Right renal pelvis (tissue), 4 donors: Measurements from ENCODE around the gene TP53. TPM values are rescaled to one million over a fixed set of nuclear protein-coding genes. Genes with fewer than 3 reads are reported as not detected.

Experiments
- DNase-seq, 4 donors: peaks; one replicate each; pipeline ENCODE4 v3.0.0-alpha.2; 2013; ENCODE audit warnings: low read depth in 4 of 4, low spot score in 3 of 4, missing footprints in 1 of 4
- polyA plus RNA-seq, 4 donors: library from polyadenylated mRNA; unstranded; fragments of 120-200 nt; gene quantifications; one replicate each; pipeline ENCODE4 v1.2.1, GENCODE V29; 2013; ENCODE audit not compliant: insufficient read length in 4 of 4

TP53 gene
- polyA plus RNA-seq: 10 to 100 TPM; 69.4 to 74.4 (median 70.7) TPM

DNA sequence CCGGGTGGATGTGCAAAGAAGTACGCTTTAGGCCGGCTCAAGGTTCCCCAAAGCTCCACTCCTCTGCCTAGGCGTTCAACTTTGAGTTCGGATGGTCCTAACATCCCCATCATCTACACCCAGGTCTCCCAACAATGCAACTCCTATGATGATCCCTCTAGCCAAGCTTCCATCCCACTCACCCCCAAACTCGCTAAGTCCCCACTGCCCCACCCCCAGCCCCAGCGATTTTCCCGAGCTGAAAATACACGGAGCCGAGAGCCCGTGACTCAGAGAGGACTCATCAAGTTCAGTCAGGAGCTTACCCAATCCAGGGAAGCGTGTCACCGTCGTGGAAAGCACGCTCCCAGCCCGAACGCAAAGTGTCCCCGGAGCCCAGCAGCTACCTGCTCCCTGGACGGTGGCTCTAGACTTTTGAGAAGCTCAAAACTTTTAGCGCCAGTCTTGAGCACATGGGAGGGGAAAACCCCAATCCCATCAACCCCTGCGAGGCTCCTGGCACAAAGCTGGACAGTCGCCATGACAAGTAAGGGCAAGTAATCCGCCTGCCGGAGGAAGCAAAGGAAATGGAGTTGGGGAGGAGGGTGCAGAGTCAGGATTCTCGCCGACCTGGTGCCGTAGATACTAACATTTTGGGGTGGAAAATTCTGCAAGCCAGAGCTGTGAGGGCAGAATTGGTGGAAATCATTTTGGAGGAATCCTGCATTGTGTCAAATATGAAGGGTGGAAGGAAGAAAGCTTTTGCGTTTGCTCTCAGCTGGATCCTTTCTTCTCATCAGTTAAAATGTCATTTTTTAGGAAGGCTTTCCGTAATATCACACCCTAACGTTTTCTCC lies at the start of gene TP53:
TSS of gene TP53 (minus strand) at position 419 of the 836 bp plus-strand sequence. CDS start 10,896 bp downstream, outside the sequence.
- peak; percentile 79 to 90 (median 88) for DNase-seq

DNA sequence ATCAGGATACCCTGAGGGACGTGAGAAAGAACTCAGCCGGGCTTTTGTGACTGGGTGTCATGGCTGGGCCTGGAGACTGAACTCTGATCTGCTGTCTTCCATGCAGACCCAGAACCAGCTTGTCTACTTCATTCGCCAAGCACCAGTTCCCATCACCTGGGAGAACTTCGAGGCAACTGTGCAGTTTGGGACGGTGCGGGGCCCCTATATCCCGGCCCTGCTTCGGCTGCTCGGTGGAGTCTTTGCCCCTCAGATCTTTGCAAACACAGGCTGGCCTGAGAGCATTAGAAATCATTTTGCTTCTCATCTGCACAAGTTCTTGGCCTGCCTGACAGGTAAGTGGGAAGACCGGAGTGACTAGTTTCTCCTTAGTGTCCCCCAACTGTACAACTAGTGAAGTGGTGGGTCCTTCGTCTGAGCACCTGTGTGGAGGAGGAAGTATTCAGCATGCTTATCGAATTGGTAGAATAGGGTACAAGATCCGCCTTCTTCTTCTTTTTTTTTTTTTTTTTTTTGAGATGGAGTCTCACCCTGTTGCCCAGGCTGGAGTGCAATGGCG lies 45.8 kb upstream of the TP53 start:
- no peak for DNase-seq

DNA sequence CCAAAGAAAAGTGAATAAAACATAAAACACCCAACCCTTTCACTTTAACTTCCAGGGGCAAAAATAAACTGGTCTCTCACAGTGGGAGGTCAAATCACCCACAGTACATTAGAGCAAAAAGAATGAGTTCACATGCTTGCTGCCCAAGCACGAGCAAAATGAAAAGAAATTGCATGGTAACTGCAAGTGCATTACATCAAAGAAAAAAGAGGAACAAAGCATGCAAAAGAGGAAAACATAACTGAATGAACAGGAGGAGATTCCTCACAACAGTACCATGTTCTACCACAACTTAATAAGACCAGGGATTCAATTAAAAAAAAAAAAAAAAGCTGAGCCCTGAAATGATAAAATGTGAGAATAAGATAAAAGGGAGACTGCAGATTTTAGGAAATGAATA lies 42.5 kb upstream of the TP53 start:
- DNase-seq: no peak

DNA sequence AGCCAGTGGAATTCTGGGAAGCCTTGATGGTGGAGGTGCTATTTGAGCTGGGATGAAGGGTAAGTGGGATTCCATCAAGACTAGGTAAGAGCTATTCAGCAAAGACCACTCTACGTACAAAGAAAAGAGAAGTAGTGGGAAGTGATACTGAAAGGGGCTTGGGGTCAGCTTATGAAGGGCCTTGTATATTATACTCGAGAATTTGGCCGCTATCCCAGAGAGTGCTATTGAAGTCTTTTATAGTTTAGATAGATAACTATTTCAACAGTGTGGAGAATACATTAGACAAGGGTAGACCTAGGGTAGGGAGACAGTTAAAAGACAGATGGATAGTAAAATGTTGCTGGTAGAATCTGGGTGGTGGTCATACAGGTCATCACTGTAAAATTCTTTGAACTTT lies 40.6 kb upstream of the TP53 start:
- DNase-seq: no peak

DNA sequence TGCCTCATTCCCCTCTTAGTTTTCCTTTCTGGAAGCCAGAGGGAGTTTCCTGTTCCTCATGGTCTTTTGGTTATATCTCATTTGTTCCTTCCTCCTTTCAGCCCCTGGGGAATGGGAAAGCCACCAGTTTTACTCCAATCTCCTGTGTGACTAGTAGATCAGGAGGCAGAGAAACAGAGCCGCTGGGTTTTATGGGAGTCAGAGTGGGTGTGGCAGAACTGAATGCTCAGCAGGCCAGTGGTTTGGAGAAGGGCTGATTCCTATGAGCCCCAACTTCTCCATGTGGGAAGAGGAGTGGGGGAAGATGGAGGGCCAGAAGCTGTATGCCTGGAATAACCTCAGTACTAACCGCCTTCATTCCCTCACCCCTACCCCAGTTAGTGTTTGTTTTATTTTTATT lies 34.3 kb upstream of the TP53 start:
- no peak for DNase-seq

DNA sequence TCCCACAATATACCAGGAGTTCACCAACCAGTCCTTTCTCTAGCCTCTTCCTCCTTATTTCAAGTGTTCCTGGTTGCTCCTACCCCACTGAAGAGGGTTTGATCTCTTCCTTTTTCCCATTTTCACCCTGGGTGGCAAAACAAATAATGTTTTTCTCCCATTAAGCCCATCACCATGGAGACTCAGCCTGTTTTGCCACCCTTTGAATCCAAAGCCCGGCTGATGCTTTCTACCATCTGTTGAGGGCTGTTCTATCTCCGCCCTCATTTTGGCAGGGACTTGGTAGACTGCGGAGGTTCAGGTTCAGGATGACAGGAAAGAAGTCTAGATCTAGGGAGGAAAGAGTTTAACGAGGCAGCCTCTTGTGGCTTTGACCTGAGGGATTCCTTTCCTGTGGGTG lies 32.8 kb upstream of the TP53 start:
- no peak for DNase-seq

DNA sequence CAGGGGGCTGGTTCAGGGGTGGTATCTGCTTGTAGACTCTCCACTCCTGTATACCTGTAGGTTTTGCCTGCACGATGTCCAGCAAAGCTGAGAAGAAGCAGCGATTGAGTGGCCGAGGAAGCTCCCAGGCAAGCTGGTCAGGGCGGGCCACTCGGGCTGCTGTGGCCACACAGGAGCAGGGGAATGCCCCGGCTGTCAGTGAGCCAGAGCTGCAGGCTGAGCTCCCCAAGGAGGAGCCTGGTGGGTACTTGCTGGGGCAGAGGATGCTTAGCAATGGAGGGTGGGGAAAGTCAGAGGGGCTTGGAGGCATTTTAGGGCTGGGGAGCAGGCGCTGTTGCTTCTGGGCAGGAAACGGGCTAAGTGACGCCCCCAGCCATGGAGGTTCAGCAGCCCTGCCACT lies 32.4 kb upstream of the TP53 start:
- no peak for DNase-seq

DNA sequence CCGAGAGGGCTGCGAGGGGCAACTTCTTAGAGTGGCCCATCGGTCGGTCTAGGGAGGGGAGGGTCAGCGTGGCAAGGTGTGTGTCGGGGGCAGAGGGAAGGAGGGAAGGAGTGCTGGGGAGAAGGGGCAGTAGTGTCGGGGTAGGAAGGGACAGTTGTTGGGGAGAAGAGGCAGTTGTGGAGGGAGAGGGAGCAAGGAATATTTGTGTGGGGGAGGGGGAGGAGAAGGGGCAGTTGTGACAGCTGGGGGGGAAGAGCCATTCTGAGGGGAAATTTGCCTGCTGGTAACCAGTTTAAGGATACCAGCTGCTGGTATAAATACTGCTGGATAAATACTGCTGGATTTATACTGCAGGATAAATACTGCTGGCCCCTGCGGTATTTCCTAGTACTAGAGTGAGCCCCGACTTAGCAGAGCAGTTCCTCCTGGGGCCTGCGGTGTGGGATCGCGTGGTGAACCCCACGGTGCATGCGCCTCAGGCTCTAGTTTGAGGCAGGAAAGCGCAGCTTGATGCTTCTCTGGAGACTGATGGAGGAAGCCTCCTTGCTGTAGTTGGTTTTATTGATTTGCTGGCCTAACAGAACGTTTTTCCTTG lies 30.6 kb upstream of the TP53 start:
- no peak for DNase-seq

DNA sequence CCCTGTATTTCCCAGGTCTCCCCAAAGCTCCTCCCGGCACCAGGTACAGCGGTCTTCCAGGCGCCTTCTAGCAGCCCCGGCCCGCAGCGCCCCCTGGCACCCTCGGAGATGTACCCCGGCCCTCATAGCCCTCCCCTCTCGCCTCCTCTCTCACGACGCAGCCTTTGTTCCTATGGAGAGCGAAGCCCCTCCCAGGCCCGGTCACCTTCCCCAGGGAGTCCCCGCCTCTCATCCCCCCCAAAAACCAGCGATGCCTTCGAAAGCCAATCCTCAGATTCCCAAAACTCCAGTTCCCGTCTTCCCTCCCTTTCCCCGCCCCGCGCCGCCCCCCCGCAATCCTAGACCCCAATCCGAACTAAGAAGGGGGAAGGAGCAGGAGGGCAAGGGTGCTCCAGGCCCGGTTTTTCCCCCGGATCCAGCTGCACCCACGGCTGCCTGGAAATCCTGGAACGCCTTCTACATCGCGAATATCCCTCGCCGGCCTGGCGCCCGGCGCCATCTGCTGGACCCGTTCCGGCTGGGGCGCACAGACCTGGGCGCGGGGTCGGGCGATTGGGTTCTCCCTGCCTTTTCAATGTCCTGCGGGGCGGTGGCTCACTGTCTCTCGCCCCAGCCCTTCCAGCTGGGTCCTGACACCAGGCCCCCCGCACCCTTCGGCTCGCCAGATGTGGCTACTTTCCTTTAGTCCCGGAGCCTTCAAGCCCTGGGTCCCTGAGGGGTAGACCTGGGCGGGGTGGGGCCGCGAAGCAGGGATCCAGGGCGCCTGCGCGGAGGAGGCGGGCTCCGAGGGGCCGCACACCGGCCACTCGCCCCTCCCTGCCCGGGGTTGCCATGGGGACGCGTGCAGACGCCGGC lies 29.8 kb upstream of the TP53 start, which contains the start of gene DNAH2:
TSS of gene DNAH2 (plus strand) at position 844 of the 855 bp plus-strand sequence. CDS start 1,991 bp downstream, outside the sequence.
- DNase-seq: peak; percentile 83 to 92 (median 87)

DNA sequence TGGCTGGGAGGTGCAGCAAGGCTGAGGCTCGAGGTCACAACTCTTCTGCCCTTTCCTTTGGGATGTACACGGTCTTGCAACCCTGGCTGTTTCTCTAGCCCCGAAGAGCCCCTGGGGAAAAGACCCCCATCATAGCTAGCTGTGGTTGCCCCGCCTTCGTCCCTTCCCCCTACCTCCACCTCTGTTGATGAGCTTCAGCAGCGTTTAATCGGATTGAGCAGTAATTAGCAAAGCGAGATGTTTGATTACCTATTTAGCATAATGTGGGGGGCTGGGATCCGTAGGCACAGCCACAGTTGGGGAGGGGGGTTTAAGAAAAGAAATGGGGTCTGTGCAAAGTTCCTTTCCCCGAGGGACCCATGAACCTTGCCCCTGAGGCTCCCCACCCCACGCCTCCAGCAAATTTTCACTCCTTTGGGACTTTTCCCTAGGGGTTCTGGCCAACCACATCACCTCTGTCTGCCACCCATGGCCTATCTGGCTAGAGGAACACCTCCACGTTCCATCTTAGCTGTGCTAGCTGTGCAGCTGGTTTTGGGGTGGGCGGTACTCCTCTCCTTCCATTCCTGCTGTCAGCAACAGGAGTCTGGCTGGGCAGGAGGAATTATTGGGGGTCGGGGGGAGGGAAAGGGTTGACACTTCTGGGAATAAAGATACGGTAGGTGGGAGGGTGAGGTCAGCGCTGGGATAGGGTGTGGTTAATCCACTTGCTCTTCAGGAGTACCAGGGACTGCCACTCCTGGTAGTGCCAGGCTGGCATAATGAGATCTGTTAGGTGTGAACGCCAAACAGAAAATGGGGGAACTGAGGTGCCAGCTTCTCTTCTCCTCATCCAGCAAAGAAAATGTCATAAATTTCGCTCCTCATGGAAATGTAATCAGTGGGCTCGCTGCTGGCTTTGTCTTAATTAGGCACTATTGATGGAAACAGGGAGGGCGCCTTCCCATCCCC lies 28.9 kb upstream of the TP53 start:
- no peak for DNase-seq

DNA sequence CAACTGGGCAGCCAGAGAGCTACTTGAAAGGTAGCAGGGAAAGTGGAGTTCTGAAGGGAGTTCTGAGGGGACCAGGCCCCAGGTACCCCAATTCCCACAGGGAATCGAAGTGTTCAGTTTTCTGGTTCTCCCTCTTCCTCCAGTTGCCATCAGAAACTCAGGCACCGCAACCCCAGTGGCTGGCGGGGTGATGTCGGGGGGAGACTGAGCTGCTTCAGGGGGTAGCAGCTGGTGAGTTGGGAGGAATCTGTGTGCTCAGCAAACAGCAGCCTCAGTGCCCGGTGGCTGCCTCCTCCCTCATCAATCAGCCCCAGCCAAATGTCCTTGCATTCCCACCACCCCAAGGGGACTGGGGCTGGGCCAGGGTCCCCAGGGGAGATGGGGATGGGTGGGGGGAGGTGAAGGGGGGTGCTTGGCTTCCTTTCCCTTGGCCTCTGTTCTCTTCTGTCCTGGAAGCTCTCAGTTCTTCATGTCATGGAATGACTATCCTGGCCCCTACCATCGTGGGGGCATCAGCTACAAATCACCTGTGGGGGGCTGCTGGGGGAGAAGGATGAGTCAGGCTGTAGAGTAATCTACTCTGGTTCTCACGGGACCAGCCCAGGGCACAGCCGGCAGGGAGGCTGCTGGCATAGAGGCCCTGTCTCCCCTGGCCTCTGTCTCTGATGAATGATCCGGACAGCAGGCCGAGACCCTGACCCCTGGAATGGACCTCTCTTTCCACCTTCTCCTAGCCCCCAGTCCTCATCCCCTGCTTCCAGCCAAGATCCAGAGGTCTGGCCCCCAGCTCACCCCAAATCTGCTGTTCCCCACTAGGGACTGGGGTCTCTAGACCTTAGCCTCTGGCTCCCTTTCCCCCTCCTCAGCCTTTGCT lies 27.7 kb upstream of the TP53 start:
- no peak for DNase-seq

DNA sequence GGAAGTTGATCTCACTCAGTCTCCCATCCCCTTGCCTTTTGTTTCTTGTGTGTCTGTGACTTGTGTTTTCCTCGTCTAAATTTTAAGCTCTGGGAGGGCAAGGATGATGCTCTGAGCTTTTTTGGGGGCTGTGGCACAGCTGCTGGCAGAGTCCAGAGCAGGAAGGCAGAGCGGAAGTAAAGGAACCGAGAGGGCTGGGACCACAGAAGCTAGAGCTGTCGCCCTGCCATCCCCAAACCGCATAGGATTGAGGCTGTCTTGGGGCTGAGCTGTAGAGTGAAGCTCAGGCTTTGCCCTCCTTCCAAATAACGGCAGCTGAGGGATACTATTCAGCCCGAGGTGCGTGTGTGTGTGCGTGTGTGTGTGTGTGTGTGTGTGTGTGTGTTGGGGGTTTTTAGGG lies 26.5 kb upstream of the TP53 start:
- DNase-seq: no peak

DNA sequence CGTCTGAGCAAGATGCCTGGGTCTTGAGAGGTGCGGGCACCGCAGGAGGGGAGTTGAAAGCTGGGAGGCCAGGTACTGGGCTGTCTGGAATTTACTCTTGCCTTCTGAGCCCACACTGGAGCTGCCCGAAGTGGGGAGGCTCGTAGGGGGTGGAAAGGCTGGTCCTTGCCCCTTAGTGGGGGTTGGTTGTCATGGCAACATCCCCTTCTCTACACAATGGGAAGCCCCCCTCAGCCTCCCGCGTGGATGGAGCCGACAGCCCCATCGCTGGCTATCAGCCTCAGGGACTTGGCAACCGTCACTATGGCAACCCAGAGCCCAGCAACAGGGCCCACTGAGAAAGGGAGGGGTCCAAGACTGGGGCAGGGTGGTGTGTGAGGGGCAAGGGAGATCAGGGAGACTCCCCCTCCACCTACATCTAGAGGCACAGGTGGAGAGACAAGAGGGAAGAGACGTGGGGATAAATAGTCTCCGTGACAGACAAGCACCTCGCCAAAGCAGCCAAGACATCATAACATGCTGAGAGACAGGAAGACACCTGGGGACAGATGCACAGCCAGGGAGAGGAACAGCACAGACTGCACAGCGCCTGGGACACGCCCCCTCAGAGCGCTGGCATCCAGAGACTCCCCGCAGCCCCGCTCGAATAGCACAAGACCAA lies 25.0 kb upstream of the TP53 start:
- no peak for DNase-seq

DNA sequence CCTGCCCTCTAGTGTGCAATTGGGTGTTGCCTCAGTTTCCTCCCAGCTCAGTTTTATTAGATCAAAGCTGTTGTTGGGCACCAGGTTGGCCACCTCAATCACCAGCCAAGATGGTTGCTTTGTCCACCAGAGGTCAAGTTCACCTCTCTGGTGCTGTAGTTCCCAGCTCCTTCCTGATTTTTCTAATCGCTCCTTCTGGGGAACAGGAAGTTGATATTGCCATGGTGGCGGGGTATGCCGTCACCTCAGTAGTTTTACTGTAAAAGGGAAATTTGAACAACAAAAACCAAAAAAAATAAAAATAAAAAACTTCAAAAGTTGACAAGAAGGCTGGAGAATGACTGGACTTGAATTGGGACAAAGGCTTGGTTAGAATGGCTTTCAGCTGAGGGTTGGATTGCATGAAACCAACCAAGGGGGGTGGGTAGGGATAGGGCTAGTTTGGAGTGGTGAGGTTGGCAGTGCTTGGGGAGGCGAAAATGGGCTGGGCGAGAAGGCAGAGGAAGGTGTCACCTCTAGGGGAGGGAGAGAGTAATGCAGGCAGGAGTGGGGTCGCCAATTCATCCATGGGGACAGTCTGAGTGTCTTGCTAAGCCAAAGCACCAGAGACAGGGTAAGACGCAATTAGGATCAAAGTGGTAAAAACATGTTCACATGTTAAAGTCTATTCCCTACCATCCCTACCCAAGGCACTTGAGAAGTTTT lies 23.9 kb upstream of the TP53 start:
- DNase-seq: no peak

DNA sequence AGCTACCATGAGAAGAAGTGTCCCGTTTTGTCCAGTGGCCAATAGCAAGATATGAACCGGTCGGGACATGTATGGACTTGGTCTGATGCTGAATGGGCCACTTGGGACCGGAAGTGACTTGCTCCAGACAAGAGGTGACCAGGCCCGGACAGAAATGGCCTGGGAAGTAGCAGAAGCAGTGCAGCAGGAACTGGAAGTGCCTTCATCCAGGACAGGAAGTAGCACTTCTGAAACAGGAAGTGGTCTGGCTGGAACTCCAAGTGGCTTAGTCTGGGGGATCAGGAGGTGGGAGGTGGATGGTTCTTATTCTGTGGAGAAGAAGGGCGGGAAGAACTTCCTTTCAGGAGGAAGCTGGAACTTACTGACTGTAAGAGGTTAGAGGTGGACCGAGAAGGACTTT lies 23.0 kb upstream of the TP53 start:
- DNase-seq: no peak

DNA sequence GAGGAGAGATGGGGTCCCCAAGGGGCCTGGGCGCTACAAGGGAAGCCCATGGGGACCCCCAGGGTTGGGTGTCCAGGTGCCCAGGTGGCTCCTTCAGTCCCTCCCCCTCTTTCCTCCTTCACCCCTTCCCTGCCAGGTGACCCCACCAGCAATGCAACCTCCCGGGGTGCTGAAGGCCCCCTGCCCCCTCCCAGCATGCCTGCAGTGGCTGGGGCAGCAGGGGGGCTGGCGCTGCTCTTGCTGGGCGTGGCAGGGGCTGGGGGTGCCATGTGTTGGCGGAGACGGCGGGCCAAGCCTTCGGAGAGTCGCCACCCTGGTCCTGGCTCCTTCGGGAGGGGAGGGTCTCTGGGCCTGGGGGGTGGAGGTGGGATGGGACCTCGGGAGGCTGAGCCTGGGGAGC lies 21.7 kb upstream of the TP53 start:
- no peak for DNase-seq

DNA sequence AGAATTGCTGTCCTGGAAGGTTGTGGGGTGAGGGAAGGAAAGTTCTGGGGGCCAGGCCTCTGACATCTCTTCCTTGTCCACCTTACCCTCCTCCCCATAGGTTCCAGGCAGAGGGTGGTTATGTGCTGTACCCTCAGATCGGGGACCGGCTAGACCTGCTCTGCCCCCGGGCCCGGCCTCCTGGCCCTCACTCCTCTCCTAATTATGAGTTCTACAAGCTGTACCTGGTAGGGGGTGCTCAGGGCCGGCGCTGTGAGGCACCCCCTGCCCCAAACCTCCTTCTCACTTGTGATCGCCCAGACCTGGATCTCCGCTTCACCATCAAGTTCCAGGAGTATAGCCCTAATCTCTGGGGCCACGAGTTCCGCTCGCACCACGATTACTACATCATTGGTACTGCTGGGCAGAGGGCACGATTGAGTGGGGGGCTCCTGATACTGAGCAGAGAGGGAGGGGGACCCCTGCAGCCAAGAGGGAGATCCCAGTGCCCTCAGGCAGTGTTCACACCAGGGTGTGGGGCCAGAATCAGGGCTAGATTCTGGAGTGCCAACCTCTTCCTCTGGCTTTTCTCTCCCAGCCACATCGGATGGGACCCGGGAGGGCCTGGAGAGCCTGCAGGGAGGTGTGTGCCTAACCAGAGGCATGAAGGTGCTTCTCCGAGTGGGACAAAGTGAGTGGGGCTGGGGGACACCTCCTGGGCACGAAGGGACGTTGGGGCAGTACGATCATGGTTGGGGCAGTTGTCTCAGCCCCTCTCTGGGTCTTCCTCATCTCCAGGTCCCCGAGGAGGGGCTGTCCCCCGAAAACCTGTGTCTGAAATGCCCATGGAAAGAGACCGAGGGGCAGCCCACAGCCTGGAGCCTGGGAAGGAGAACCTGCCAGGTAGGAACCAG lies 20.8 kb upstream of the TP53 start:
- no peak for DNase-seq
